NCI-H82 (cell line): Measurements from ENCODE around the gene AGAP2.

Experiments
- DNase-seq: peaks from one replicate; lab custom pipeline; 2025; lab: John Stamatoyannopoulos, UW

The AGAP2 gene

GRCh38 chr12:57767305-57767698 is 28.8 kb upstream of the AGAP2 start:
- DNase-seq = peak; percentile 93

- peak; percentile 99 for DNase-seq
Observed at GRCh38 chr12:57766464-57767304, 28.1 kb upstream of the AGAP2 start, which contains the start of gene CYP27B1. Gene CYP27B1 (minus strand): TSS chr12:57767078. CDS start chr12:57767041, 37 bp downstream.

- no peak for DNase-seq
Observed at GRCh38 chr12:57765698-57766463, 27.3 kb upstream of the AGAP2 start.

- peak; percentile 58 for DNase-seq
Observed at GRCh38 chr12:57765003-57765697, 26.6 kb upstream of the AGAP2 start.

- no peak for DNase-seq
Observed at GRCh38 chr12:57764662-57765002, 26.1 kb upstream of the AGAP2 start.

GRCh38 chr12:57763881-57764661 is 25.5 kb upstream of the AGAP2 start:
- DNase-seq = no peak

- DNase-seq = peak; percentile 94
Observed at GRCh38 chr12:57762463-57762862, 23.9 kb upstream of the AGAP2 start.

GRCh38 chr12:57761391-57761998 is 23.0 kb upstream of the AGAP2 start:
- peak; percentile 68 for DNase-seq

GRCh38 chr12:57760347-57760982 is 21.9 kb upstream of the AGAP2 start:
- no peak for DNase-seq

- peak; percentile 70 for DNase-seq
Observed at GRCh38 chr12:57759360-57759980, 20.9 kb upstream of the AGAP2 start.

- DNase-seq = no peak
Observed at GRCh38 chr12:57758552-57759359, 20.2 kb upstream of the AGAP2 start.

GRCh38 chr12:57757771-57758170 is 19.2 kb upstream of the AGAP2 start:
- DNase-seq = no peak

GRCh38 chr12:57756406-57757341 is 18.1 kb upstream of the AGAP2 start:
- DNase-seq = peak; percentile 92

GRCh38 chr12:57755454-57756372 is 17.2 kb upstream of the AGAP2 start:
- DNase-seq = peak; percentile 61

GRCh38 chr12:57755194-57755453 is 16.6 kb upstream of the AGAP2 start:
- DNase-seq = no peak

GRCh38 chr12:57754411-57755193 is 16.1 kb upstream of the AGAP2 start, which contains the start of gene MARCHF9:
Gene MARCHF9 (plus strand): TSS chr12:57755103. CDS start chr12:57755529, 426 bp downstream.
- DNase-seq = peak; percentile 93
